NCI-H69 (cell line): ENCODE data around the gene GBGT1.

ENCODE experiments used
- DNase-seq: peaks from one replicate; lab custom pipeline; 2025; lab: John Stamatoyannopoulos, UW

The GBGT1 gene

DNA sequence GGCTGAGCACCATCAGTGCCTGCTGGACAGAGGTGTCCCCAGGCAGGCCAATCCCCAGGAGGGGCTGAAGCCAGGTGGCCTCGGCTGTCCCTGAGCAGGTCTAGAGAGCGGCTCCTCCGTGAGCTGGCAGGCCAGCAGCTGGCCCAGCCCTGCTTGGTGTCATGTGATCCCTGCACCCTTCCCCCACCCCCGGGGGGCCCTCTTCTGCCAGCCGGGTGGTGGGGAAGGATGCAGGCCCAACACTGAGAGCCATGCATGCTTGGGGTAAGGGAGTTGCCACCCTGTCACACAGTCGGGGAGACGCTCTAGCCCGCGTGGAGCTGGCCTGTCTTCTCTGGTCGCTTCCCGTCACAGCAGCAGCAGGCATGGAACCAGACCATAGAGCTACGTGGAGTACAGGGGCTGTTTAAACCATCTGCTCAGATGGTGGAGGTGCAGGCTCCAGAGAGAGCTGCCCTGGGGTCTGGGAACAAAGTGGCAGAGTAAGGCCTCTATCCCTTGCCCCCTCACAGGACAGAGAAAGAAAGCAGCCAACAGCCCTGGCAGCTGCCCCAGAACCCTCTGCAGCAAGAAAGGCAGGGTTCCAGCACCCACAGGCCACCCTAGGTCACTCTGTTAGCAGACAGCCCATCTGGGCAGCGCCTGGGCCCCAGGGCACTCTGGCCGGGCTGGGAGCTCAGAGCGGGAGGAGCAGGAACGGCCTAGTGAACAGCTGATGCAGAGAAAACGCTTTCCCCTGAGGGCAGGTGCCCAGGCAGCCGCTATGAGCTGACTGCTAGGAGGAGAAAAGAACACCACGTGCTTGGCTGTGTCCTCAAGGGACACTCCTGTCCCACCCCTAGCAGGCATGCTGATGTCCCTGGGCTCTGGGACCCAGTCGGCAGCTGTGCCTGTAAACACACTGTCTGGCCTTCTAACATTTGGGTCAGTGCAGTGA is 49.5 kb downstream of the GBGT1 start:
- peak; percentile 89 for DNase-seq

- DNase-seq: no peak
Measured at GRCh38 chr9:133113163-133113948, 50.4 kb downstream of the GBGT1 start.

- DNase-seq: no peak
Measured at GRCh38 chr9:133112663-133113026, 51.1 kb downstream of the GBGT1 start.

GRCh38 chr9:133111808-133112662 is 51.7 kb downstream of the GBGT1 start:
- DNase-seq: no peak

DNA sequence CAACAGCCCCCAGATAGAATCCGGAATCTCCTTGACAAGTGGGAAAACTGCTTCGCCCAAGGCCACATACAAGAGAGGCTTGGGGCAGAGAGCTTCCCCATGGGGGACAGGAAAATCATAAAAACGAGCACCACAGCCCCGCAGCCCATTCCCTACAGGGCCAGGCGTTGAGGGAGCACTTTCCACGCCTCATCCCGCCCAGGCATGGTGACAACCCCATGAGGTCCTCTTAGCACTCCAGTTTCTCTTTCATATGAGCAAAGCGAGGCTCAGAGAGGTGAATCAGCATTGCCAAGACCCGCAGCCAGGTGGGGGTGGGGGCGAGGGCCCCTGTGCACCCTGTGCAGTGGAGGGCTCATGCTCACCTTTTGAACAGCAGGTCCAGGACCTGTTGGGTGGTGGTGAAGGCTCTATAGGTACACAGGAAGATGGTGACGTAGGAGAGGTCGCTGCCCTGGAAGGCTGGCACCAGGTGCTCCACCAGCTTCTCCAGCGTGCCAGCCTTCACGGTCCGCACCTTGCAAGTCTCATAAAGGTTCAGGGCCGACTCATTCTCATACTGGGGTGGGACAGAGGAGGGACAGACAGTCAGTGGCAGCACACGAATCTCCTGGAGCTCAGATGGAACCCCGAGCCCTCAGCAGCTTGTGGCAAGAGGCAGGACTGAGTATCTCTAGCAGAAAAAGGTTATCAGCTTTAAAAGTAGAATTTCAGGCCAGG is 53.6 kb downstream of the GBGT1 start:
- no peak for DNase-seq

DNA sequence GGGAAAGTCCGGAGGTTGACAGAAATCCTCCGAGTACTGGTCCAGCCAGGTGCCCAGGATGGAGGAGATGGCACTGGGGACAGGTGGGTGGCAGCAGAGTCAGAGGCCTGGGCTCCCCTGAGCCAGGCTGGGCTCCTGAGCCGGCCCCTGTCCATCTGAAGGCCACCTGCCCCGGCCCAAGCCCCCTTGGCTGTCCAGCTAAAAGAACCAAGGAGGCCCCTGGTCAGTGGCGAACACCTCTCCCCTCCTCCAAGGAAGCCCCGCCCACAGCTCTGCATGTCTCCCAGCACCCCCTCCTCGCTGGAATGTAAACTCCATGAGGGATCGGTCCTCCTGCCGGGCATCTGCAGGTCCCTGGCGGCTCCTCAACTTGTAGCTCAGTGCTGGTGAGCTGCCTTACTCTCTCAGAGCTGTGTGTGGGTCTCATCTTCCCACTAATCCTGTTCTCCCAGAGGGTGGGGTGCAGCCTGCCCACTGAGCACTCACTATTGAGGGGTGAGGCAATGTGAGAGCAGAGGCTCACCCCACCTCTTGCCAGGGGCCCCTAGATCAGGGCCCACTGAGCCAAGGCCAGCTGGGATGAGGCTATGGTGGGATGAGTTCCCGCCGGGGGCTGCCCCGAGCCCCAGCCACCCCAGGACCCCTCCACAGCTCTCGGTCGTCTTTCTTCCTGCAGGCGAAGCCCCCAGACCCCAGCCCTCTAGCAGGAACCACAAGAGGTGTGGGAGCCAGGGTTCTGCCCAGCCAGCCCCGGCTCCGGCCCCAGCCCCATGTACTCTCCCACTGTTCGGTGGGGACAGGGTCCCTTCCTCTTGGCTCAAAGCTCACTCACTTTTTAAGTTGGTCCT is 54.7 kb downstream of the GBGT1 start:
- no peak for DNase-seq

DNA sequence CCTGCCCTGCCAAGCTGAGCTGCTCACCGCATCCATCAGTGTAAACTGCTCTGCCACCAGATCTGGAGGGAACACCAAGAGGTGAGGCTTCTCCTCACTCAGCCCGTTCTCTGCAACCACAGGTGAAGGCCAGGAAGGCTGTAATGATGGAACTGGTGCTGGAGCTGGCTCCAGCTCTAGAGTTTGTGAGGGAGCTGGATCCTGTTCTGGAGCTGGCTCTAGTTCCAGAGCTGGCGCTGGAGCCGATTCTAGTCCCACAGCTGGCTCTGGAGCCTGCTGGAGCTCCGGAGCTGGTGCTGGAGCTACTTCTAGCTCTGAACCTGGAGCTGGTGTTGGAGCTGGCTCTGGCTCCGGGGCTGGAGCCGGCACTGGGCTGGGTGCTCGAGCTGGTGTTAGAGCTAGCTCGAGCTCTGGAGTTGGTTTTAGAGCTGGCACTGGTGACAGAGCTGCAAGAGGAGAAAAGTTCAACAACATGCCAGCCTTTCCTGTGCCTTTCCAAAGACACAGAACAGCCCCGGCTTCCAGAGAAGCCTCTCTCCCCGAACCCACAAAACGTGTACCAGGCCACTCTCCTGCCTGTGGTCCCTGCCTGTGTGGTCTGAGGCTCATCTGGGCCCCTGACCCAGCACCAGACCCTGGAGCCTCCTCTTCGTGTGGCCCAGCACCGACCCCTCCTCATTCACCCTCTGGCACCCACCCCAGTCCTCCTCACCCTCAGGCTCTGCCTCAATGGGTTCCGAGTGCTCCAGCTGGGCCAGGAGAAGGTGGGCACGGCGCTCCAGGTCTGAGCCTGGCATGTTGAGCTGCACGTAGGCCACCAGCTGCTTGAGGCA is 55.5 kb downstream of the GBGT1 start:
- no peak for DNase-seq

GRCh38 chr9:133107245-133107722 is 56.4 kb downstream of the GBGT1 start:
- no peak for DNase-seq

DNA sequence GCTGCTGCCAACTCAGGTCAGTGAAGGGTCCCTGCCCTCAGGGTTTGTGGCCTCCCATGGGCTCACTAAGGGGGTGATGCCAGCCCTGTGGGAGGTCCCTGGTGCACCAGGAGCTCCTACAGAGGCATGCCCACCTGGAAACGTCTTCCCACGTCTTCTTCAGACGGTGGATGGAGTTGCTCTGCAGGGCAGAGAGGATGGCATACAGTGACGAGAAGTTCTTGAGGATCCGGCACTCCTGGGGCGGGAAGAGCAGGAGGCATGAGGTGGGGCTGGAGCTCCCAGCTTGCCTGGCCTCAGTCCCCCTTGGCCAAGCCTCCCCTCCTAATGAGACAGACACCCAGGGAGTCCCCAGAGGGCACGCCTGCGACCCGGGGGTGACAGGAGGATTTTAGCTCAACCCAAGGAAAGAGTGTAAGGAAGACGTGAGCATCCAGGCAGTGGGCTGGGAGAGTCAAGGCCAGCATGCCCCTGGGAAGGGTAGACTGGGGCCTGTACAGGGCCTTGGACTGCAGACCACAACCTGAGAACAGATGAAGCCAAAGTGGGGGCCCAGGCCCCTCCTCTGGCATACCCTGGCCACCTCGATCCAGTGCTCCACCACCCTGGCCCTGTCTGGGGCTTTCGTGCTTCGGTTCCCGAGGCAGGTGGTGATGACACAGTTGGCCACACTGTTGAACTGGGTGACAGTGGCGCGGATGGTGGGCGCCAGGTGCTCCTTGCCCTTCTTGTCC is 57.0 kb downstream of the GBGT1 start:
- no peak for DNase-seq

- DNase-seq: no peak
Measured at GRCh38 chr9:133105461-133105770, 58.3 kb downstream of the GBGT1 start.

DNA sequence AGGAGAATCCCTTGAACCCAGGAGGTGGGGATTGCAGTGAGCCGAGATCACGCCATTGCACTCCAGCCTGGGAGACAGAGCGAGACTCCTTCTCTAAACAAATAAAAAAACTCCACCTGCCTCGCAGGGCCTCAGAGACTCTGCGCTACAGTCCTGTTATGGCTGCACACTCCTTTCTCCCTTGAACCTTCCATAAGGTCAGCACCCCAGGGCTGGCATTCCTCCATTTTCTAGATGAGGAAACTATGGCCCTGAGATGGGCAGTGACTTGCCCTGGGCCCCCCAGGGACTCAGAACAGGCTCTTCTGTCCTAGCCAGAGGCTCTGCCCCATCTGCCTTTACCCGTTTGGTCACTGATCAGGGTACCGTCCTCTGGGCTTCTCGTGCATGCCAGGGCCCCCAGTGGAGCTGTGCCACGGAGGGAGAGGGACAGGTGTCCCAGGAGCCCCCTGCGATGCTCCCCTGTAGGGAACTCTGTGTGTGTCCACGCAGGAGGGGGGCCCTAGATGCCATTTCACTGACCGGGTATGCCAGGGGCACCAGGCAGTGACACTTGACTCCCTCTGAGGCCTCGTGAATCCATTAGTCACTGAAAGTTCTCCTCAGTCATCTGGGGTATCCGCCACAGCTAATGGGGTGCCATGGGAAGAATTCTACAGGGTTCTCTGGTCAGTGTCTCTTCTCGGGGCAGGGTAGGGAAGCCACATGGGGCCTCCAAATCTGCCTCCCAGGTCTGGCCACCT is 58.8 kb downstream of the GBGT1 start:
- no peak for DNase-seq

DNA sequence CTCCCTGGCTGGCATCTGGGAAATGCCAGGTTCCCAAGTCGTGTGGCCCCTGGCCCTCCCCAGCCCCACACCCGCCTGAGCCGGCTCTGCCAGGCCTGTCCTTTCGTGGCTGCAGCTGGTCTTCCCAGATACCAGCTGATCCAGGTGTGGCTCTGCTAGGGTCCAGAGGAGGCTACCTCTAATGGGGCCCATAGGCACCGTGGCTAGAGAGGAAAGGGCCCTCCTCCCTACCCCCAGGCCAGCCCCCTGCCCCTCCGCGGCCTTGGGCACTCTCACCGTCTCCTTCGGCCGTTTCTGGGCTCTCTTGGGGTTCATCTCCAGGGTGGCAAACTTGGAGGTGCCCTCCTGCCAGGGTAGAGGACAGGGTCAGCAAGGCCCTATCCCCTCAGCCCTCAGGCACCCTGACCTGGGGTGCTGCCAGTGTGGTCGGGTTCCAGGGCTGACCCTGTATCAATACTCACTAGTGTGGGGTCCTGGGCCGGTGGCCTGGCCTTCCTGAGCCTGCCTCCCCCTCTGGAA is 59.7 kb downstream of the GBGT1 start:
- DNase-seq: no peak

- peak; percentile 49 for DNase-seq
Measured at GRCh38 chr9:133103183-133103986, 60.3 kb downstream of the GBGT1 start.
